Skeletal muscle cell (primary cell): ENCODE results near the gene DMD.
A peak's percentile ranks its signal among the peaks of the same experiment; 100 is the strongest.
"Not testable (repeated sequence)": the region's sequence is repeated elsewhere in the genome, so short reads cannot be mapped to it uniquely, and the experiment has no call there.

Experiments
- DNase-seq: peaks from one replicate; pipeline ENCODE4 v3.0.0-alpha.2; 2010; ENCODE audit warnings: low read depth
- H3K4me3 ChIP-seq: 2 replicates; pipeline ENCODE4 v1.5.1; 2011; ENCODE audit warnings: low read depth, mild to moderate bottlenecking, control low read depth, low read length, moderate library complexity

The DMD gene

GRCh38 chrX:33161829-33162228, 49.5 kb downstream of the DMD start:
- DNase-seq: no peak
- no peak overlapping the region for H3K4me3 ChIP-seq

- H3K4me3 ChIP-seq: no peak overlapping the region
- no peak for DNase-seq
Observed at GRCh38 chrX:33160273-33160672, 51.1 kb downstream of the DMD start.

DNA sequence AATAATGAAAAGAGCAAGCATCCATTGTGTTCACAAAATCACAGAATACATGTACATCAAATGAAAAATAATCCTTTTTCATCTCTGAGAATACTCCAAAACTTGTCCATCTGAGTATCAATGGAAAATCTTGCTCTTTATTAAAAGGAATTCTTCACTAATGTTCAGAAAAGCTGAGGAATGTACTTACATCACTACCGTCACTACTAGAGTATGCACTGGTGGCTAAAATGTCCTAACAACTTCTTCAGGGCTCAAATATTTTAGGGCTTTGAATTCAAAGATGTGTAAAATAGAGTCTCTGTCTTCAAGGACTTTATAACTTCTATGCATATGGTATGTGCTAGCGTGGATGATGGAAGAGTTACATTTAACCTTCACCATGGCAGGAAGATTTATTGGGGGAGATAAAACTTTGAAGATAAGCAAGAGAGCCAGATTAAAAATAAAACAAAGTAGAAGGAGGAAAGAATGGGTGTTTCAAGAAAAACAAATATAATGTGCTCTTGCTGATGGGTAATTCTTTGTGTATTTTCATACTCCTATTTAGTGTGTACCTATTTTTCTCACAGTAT, 55.1 kb downstream of the DMD start:
- DNase-seq: no peak
- H3K4me3 ChIP-seq: no peak overlapping the region

GRCh38 chrX:33149580-33149979, 61.8 kb downstream of the DMD start:
- no peak for DNase-seq
- no peak overlapping the region for H3K4me3 ChIP-seq

GRCh38 chrX:33149085-33149484, 62.3 kb downstream of the DMD start:
- DNase-seq: no peak
- H3K4me3 ChIP-seq: no peak overlapping the region

- no peak overlapping the region for H3K4me3 ChIP-seq
- no peak for DNase-seq
Observed at GRCh38 chrX:33142331-33142730, 69.0 kb downstream of the DMD start.

DNA sequence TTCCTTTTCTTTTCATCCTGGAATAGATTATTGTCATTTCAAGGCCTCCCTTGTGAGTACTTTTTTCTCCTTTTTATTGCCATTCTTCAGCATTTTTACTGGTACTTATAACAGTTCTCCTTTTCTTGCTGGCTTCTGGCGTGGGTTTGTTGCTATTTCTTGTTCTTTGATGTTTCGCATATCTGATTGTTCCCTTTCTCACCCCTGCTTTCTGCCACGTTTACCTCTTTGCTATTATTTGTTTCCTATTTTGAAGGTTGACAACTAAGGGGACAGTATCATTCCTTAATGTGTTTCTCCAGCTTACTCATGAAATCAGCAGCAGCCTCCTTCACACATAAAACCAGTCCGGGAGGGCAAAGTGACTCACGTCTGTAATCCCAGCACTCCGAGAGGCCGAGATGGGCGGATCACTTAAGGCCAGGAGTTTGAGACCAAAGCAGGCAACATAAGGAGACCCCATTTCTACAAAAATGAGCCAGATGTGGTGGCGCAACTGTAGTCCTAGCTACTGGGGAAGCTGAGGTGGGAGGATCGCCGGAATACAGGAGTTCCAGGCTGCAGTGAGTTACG, 72.6 kb downstream of the DMD start:
- no peak overlapping the region for H3K4me3 ChIP-seq

GRCh38 chrX:33134164-33134563, 77.2 kb downstream of the DMD start:
- H3K4me3 ChIP-seq: no peak overlapping the region
- DNase-seq: no peak

More for the DNA sequence above, 72.6 kb downstream of the DMD start:
- DNase-seq: peak; percentile 33

- no peak for DNase-seq
- H3K4me3 ChIP-seq: no peak overlapping the region
Observed at GRCh38 chrX:33133320-33133719, 78.0 kb downstream of the DMD start.

DNA sequence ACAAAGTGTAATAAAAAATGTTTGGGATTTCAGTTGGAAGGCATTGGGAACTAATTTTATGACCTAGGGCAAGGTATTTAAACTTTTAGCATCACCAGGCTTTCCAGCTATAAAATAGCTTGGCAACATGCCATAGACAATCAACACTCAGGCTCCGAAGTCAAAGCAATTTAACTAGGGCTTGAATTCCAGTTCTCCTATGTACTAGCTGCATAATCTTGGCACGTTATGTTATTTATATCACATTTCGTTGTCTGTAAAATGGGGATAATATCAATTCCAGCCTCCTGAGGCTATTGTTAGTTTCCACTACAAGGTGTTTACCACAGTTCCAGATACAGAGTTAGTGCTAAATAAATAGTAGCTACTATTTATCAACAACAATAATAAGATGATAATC, 78.8 kb downstream of the DMD start:
- DNase-seq: no peak
- H3K4me3 ChIP-seq: no peak overlapping the region

DNA sequence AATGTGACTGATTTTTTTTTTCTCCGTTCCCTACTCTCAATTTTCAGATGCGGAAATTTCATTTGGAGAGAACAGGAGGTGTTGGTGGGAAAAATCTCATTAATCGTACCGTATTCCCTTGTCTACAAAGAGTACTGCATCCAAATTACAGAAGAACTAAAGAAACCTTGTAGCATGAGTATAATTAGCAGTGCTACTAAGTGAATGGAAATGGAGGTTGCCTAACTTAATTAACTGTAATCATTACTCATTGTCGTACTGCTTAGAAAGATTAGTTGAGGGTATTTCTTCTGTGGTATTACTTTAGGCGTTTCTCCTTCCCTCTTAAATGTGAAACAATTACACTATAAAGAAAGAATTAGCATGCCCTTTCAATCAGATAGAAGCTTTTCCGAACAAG, 81.7 kb downstream of the DMD start:
- H3K4me3 ChIP-seq: no peak overlapping the region
- no peak for DNase-seq

- H3K4me3 ChIP-seq: no peak overlapping the region
- no peak for DNase-seq
Observed at GRCh38 chrX:33128048-33128805, 83.1 kb downstream of the DMD start.

GRCh38 chrX:33126469-33126868, 84.9 kb downstream of the DMD start:
- no peak overlapping the region for H3K4me3 ChIP-seq
- no peak for DNase-seq

DNA sequence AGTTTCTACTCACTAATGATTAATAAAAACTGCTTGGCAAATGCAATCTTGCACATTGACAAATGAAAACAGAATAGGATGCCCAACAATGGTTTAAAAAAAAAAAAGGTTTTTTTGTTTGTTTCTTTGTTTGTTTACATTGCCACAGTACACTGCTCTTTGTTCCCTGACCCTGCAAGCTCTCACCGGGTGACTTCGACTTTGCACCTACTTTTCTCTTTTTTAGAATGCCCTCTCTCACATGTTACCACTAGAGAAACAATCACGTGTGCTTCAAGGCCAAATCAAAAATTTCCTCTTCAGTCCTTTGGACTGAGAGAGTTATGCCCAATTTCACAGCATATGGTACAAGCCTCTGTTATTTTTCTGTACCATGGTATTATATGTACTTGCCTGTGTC, 101.5 kb downstream of the DMD start:
- no peak overlapping the region for H3K4me3 ChIP-seq
- no peak for DNase-seq

DNA sequence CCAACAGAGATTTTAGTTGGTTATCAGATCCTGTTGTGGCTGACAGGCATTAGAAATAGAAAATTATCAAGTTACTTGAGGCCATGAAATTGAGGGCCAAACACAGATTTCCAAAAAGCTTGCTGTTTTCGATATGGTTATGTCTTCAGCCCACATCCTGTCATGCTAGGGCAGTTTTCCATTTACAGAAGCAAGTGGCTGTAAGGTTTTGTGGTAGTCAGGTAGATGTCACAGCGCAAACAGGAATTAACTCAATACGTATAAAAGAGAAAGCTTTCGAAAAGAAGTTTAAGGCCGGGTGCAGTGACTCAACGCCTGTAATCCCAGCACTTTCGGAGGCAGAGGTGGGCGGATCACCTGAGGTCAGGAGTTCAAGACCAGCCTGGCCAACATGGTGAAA, 104.6 kb downstream of the DMD start:
- H3K4me3 ChIP-seq: no peak overlapping the region
- DNase-seq: no peak

DNA sequence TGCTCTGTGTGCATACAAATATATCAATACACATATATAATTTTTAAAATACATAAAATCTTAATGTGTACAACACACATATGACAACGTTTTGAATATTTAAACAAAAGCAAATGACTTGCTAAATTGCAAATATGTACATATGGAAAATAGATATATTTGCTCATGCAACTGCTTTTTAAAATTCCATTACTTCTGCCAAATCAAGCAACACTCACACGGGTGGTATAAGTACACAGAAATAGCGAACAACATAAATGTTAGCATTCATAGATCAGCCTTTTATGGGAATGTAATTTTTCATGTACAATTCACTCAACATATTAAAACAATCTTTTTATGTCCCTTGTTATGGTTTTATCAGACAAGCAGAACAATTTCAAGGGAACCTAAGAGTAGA, 116.3 kb downstream of the DMD start:
- DNase-seq: no peak
- H3K4me3 ChIP-seq: no peak overlapping the region

DNA sequence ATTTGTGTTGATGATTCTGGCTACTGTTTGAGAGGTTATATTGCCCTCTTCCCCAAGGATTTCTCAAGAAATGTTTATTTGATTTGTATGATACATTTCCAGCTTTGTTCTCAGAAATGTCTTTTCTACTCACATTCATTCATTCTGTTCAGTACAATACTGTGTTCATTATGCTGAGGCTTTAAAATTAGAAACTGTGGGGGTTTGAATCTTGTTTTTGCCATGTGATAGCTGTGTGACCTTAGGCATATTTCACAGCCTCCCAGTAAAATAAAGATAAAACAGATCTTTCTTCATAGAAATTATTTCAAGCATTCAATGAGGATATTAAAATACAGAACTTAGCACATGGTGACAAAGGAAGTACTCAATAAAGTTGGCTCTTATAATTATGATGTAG, 123.9 kb downstream of the DMD start:
- no peak for DNase-seq
- H3K4me3 ChIP-seq: no peak overlapping the region

DNA sequence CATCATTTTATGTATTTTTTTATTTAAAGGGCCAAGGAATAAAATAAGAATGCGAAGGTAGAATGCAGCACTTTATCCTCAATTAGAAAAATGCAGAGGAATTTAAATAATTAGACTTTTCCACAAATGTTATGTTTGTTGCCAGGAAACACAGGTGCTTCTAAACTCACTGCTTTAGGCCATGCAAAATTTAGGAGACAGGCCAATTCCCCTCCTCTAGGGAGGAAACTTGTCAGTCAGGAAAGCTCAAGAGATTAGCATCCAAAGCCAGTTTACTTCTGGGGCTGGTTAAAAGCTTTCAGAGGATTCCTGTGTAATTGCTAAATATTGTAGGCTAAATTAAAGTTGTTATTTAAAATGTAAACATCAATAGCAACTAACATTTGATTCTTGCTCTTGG, 124.5 kb downstream of the DMD start:
- no peak overlapping the region for H3K4me3 ChIP-seq
- no peak for DNase-seq

DNA sequence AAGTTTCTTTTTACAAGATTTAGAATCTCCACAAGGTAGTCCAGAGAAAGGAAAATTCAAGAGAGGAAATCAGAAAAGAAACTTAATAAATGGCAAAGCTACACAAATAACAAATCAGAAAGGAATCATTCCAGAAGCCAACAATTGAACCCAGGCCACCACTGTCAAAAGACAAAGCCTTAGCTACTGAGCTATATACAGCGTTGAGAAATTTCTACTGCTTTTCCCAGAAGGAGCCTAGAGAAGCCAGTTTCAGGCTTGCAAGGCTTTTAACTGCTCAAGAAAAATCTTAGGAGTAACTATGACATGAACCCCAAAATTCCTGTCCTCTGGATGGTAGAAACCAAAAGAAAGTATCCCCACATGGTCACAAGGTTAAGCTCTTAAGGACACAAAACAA, 129.0 kb downstream of the DMD start:
- H3K4me3 ChIP-seq: no peak overlapping the region
- no peak for DNase-seq

DNA sequence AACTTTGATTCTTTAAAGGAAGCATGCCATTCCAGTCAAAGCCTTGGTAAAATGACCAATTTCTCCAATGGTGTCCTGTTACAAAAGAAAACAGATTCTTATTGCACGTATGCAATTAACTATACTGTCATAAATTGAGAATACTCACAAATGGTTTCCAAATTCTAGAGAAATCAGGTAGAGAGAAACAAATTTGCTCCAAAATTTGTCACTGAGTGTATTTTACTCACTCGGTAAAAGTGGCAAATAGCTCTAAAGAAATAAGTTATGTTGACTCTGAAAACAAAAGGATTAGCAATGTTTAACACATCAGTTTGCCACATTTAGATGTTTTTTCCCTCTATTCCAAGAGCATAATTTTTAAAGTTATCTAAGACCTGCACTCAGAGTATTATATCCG, 133.1 kb downstream of the DMD start:
- no peak for DNase-seq
- no peak overlapping the region for H3K4me3 ChIP-seq

- not testable (repeated sequence) for H3K4me3 ChIP-seq, DNase-seq
Observed at GRCh38 chrX:33073660-33074059, 137.7 kb downstream of the DMD start.
